GM04503 (cell line): ENCODE measurements around the gene LYG1.

Experiments used
- DNase-seq: peaks from one replicate; pipeline ENCODE4 v3.0.0-alpha.2; 2012; ENCODE audit warnings: low read depth

The LYG1 gene

DNA sequence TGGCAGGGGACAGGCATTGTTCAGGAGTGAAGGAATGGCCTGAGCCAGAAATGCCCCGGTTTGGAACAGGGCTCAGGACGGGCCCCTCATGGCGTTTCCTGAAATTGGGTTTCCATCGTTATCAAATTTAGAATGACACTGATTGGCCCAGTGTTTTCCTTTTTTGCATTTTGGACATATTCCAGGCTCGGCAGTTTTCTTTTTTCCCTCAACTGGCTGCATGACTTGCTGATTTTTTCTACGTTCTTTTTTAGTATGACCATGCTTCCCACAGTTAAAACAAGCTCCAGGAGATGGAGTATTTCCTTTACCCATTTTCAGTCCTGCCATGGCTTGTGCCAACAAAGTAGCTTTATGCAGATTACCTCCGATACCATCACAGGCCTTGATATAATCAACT is 25.1 kb downstream of the LYG1 start:
- DNase-seq: no peak

DNA sequence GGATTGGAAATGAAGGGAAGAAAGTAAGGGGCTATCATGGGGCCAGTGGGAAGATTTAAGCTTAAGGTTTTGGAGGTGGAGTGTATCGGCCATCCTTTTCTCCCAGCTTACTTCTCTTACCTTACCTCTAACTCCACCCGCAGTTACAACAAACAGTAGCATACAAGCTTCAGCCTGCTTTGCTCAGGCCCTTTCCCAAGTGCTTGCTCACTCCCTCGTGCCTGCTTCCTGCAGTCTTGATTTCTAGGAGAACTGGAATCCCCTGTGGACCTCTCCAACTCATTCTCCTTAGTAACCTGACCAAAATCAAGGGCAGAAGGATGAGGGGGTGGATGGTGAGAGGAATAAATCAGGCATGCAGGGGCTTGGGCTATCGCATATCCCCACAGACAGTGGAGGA is 39.8 kb downstream of the LYG1 start:
- no peak for DNase-seq

DNA sequence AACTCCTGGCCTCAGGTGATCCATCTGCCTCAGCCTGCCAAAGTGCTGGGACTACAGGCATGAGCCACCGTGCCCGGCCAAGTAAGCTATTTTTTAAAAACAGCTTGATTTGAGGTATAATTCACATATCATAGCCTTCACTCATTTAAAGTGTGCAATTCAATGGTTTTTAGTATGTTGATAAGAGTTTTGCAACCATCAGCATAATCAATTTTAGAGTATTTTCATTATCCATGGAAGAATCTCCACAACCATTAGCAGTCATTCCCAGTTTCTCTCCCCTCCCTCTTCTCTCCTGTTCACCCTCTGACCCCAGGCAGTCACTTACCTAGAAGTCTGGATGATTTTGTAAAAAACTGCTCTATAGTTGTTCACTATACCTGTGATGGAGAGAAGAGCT is 40.8 kb downstream of the LYG1 start:
- no peak for DNase-seq

DNA sequence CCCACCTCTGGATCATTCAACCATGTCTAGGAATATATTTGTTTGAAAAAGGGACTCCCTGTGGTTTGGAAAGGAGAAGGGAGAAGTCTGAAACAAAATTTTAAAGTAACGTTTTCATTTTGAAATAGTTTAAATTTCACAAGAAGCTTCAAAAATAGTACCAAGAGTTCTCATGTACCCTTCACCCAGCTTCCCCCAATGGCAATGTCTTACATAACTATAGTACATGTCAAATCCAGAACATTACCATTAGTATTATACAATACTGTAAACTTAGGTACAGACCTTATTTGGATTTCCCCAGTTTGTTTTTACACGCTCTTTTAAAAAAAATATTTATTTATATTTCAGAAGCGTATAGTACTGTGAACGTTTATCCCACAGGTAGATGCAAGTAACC is 41.5 kb downstream of the LYG1 start:
- DNase-seq: no peak

DNA sequence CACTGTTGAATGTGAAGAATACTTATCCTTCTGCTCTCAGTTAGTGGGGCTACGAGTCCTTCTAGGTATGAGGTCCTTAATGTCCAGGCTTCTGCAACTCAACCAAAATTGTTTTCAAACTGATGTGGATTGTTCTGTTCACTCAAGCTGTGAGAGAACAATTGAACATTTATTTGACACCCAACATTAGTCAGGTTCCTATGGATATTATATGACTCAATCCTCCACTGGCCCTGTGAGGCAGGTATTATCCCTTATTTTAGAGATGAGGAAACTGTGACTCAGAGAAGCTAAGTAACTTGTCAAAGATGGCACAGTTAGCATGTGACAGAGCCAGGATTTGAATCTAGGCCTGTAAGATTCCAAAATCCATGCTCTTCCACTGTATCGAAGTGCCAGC is 44.3 kb downstream of the LYG1 start:
- no peak for DNase-seq

DNA sequence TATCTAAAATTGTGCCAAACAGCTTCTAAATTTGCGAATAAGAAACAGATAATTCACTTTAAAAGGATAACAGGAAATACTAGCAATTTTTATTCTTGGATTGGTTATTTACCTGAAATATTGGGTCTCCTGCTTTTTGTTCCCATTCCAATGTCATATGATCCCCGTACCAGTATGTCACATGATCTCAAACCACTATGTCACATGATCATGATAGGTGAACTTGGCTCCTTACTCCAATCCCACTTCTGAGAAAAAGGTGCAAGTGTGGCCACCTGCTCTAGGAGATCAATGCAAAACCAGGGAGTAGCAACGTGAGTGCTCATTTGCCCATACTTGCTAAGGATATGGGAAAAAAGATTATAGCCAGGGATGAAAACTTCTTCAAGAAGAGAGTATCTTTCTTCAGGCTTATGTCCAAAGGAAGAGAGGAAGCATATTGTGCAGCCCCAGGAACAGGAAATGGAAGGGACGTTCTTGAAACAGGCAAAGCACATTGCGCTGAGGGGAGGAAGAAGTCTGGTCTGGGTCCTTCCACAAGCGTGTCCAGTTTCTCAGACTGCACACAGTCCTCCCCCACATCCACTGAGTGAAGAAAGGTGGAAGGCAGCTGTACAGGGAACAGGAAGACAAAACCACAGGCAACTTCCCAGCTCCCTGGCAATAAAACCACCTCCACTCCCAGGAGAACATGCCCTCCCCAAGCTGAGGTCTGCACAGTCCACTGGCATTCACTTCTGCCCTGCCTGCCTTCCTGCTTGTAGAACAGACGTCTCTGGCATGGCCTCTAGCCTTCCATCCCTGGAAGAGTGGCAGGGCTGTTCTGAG is 45.3 kb downstream of the LYG1 start, which contains the start of gene LYG2:
LYG2 (minus strand) TSS at position 176 of the 828 bp plus-strand sequence. CDS start 1,406 bp downstream, outside the sequence.
- no peak for DNase-seq

DNA sequence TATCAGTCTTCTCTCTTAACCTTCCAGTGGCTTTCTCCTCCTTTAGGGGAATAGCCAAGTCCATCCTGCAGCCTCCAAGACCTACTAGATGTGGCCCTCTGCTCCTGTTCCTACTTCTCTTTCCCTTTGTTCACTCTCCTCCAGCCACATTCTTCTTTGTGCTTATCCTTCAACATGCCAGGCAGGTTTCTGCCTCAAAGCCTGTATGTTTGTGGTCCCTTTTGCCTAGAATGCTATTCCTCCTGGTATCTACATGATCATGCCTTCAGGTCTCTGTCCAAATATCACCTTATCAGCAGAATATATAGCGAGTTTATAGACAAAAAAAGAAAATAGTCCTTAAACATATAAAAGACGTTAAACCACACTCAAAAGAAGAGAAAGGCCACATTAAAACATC is 51.0 kb downstream of the LYG1 start:
- no peak for DNase-seq

DNA sequence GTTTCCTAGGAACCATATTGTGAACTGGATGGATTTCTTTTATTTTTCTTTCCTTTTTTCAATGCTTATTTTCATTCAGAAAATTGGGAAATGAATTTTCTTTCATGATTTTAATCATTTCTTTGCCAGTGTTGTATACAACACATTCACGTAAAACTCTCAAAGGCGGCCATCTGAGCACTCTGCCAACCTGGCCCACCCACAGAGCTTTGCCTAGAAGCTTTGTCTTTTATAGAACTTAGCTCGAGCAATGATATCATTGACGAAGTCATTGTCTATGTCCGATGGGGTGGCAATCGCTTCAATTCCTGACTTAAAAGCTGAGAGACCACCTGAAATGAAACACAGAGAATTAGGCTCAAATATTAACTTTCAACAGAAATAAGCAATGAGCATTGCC is 58.8 kb downstream of the LYG1 start:
- no peak for DNase-seq

DNA sequence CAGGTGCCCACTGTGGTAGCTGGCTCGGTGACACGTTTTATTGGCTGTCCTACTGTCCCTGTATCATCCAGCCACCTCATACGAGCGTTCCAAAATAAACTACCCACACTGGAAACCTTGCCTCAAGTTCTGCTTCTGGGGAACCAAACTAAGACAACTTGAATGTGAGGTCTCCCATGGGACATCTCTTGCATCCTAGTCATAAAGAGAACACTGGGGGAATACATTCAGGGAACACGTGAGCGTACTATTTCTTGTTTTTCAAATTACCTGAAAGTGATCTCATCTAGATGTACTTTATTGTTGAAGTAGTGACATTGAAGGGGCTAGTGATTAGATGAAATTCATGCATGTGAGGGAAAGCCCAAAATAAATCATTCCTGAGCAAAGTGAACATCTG is 60.6 kb downstream of the LYG1 start:
- DNase-seq: no peak

DNA sequence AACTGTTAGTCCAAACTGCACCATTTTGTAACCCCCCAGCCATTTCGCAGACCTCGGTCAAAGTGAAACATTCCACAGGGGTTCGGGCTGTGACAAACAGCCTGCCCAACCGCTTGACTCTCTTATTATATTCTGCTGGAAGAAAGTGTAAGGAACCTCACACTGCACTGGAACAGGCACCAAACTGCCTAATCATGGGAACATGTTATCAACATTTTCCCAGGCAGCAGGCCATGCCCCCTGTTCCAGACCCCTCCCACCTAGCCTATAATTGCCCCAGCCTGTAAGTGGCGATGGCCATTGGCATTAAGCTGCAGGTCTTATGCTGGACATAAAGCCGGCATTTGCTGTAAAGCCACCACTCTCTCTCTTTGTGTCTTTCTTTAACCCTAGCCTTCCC is 62.4 kb downstream of the LYG1 start:
- no peak for DNase-seq
